Subcutaneous adipose tissue (tissue), 4 donors: Measurements from ENCODE around the gene CARM1. TPM values are rescaled to one million over a fixed set of nuclear protein-coding genes. Genes with fewer than 3 reads are reported as not detected.

Experiments
- CTCF ChIP-seq: fragments of 450-650 bp; IDR thresholded peaks from one replicate; pipeline ENCODE4 v1.5.1; 2016; ENCODE audit warnings: low read depth, mild to moderate bottlenecking, control low read depth, antibody characterized with exemption, moderate library complexity
- total RNA-seq, 4 donors: library from RNA; depleted of rRNA; stranded (reverse); fragments of >200 nt; gene quantifications; one replicate each; pipeline ENCODE4 v1.1.0, GENCODE V29; 2016

CARM1 gene
- total RNA-seq, 4 donors from 2014 or later: 16.7 to 19.6 (median 18.4) TPM

GRCh38 chr19:10862561-10863106 is 8.7 kb upstream of the CARM1 start:
- no peak for TF ChIP-seq CTCF

- TF ChIP-seq CTCF: no peak
Observed at GRCh38 chr19:10863107-10863717, 8.1 kb upstream of the CARM1 start.

GRCh38 chr19:10864538-10864899 is 6.8 kb upstream of the CARM1 start:
- no peak for TF ChIP-seq CTCF

GRCh38 chr19:10866495-10866894 is 4.9 kb upstream of the CARM1 start:
- TF ChIP-seq CTCF: no peak

- TF ChIP-seq CTCF: no peak
Observed at GRCh38 chr19:10868872-10869547, 2.3 kb upstream of the CARM1 start.

GRCh38 chr19:10870501-10870954 is 825 bp upstream of the CARM1 start:
- TF ChIP-seq CTCF: no peak

- TF ChIP-seq CTCF: no peak
Observed at GRCh38 chr19:10871711-10872545, 575 bp downstream of the CARM1 start.
